ENCODE measurements around the gene EED.
A peak's percentile ranks its signal among the peaks of the same experiment; 100 is the strongest.
"Not testable (repeated sequence)": the region's sequence is repeated elsewhere in the genome, so short reads cannot be mapped to it uniquely, and the experiment has no call there.

EED gene

DNA sequence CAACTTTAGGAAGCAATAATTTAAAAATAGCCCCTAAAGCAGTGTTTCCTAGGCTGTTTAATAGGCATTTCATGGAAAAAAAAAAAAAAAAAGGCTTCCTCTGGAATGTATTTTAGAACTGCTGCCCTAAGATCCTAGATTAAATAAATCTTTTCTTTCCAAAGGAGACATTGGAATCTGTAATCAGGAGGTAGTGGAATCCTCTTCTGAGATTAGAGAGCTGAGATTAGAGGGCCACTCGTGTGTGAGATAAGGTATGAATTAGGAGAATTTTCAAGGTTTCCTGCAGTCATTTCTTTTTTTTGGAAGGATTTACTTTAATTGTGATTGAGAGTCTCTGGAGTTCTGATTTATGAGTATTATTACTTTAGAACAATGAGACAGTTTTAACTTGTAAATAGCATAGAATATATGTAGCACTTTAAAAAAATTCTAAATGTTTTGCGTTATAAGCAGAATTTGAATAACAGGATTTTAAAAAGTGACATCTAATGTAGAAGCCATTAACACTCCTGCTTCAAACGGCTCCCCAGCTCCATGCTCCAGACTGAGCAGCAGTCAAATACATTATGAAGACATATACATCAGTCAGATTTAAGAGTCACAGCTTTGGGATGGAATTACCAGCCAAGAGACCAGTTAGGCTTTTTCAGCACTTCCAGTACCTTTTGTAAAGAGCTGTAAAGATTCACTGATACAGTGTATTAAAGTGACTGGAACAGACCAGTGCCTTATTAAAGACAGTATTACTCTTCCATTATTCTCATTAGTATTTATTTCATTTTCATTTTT is 5.0 kb downstream of the EED start:
- DNase-seq = no peak

DNA sequence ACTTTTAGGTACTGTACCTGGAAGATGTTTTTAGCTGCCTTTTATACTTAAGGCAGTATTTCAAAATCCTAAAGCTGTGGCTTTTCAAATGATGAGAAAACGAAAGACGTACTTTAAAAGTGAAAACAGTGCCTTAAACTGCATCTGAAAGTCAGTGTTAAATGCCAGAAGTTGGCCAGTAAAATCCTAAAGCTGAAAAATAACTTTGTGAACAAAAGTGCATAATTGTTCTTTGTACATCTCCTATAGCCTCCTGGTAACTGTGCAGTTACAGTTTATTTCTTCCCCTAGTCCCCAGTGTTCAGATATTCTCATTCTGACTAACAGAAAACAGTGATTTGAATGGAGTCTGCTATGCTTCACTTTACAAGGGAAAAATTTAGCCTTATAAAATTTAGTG is 6.8 kb downstream of the EED start:
- no peak for DNase-seq

DNA sequence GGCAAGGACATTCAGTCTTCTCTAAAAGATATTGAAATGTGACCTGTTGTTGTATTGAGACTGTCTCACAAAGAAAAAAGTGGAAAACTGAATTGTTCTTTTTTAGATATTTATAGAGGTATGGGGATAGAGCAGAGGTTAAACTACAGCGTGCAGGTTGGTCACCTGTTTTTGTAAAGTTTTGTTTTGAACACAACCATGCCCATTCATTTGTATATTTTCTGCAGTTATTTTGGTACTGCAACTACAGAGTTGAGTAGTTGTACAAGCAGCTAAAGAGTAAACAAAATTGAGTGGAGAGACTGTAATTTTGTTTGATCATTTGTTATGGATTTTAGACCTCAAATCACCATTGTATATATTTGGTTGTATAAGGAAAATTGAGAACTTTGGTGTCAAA is 11.3 kb downstream of the EED start:
- DNase-seq = no peak

DNA sequence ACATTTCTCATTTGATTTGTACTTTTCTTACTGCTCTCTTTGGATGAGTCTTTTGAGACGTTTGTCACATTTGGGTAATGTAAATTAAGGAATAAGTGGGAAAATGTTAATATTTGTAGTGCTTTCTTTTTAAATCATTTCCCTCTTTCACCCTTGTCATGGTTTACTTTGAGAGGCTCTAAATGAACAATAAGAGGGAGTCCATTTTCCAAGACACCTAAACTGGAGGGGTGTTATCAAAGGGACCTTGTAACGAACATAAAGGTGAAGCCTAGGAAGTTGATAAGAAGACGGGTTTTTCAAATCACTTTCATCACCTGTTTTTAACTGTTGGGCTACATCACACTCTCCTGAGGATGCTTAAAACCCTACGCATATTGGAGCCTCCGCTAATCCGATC is 12.1 kb downstream of the EED start:
- DNase-seq = no peak

DNA sequence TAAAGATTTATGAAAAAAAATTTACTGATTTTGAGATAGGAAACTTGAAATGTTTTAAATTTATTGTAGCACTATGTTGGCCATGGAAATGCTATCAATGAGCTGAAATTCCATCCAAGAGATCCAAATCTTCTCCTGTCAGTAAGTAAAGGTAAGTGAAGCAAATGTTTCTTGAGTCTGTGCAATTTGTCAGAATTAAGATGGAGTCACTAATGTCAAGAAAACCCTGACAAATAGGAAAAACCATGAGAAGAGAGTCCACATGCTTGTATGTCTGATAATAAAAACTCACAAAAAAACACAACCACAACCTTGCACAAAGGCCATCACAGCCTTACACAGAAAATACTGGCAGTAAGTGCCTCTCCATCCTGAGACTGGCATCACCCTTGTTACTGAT is 12.9 kb downstream of the EED start:
- DNase-seq = no peak

DNA sequence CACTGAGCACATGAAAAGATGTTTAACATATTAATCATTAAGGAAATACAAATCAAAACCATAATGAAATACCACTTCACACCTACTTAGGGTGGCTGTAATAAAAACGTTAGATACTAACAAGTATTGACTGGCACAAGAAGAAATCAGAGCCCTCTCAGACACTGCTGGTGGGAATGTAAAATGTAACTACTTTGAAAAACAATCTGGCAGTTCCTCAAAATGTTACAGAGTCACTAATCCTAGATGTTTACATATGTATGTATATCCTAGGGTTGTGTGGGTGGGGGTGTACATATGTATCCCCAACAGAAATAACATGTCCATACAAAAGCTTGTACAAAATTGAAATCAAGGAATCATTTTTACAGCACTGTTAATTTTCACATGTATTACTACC is 15.2 kb downstream of the EED start:
- DNase-seq = no peak

DNA sequence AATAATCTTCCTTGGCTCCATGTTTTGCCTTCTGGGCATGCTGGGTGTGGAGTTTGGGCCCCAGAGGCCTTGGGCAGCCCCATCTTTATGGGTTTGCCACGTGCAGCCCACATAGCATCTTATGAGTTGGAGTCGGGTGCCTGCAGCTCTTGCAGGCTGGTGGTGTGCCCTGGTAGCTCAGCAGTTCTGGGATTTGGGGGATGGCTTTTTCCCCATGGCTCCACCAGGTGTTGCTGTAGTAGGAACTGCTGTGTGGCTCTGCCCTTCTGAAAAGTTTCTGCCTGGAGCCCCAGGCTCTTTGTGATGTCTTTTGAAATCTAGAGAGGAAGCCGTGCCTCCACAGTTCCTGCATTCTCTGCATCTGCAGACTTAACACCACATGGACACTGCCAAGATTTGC is 16.8 kb downstream of the EED start:
- DNase-seq = no peak

DNA sequence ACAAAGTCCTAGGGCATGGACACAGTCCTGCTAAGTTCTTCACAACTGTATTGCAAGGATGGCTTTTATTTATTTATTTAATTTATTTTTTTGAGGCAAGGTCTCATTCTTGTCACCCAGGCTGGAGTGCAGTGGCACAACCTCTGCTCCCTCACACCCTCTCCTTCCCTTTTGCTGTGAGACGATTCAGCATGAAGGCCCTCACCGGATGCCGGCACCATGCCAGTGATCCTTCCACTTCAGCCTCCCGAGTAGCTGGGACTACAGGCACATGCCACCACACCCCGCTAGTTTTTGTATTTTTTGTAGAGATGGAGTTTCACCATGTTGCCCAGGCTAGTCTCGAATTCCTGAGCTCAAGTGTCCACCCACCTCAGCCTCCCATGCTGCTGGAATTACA is 17.8 kb downstream of the EED start:
- no peak for DNase-seq

DNA sequence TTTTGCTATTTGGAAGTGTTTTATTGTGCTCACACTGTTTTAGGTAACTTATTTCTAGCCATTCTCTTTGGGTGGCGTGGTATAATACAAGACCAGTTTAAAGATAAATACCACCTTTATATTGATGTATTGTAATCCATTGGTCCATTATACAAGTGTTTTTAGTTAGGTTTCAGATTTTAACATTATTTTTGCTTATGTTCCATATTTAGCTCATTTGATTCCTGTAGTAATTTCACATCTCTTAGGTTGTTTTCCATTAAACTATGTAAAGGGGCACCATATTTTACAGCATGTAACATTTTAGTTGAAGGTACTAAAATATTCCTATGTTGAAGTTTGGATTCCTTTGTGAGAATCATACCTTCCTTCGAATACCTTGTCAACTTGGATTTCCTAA is 20.1 kb downstream of the EED start:
- DNase-seq = no peak

DNA sequence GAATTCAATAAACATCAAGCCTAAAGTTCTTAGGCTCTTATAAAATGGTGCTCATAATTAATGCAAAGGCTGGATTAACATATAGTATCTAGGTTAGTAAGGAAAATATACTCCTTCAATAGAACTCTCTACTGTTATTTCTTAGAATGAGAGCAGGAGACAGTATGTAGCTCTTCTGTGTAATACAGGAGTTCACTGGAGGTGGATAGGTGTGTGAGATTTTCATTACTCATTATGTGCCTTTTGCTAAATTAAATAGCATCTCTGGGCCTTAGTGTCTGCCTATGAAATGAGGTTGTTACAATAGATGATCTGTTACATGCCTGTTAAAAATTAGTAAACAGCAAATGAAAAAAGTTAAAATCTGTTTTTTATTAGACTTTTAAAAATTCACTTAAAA is 20.6 kb downstream of the EED start:
- no peak for DNase-seq

DNA sequence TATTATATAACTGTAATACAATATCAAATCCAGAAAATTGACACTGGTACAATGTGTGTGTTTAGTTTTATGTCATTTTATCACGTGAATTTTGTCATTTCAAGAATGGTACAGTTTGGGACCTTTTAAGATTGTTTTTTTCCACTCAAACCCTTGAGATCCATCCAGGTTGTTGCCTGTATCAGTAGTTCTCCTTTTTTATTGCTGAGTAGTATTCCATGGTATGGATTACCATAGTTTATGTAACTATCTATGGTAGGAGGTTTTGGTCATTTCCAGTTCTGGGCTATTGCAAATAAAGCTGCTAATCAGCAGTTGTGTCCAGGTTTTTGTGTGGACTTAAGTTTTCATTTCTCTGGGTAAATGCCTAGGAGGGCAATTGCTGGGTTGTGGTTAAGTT is 25.1 kb downstream of the EED start:
- no peak for DNase-seq

DNA sequence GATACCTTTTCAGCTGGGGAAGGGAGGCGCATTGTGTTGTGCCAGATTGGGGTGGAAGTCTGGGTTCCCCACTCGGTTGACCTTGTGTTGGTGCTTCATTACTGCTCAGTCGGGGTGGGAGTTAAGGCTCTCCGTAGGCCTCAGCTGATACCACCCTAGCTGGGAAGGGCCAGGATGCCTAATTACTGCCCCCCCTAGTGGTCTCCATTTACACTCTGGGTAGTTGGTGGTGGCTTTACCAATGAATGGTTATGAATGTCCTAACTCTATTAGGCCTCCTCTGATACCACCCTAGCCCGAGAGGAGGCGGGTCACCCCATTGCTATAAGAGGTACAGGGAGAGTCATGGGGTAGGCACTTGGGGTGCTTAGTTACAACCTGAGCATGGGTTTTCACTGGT is 29.9 kb downstream of the EED start:
- no peak for DNase-seq

DNA sequence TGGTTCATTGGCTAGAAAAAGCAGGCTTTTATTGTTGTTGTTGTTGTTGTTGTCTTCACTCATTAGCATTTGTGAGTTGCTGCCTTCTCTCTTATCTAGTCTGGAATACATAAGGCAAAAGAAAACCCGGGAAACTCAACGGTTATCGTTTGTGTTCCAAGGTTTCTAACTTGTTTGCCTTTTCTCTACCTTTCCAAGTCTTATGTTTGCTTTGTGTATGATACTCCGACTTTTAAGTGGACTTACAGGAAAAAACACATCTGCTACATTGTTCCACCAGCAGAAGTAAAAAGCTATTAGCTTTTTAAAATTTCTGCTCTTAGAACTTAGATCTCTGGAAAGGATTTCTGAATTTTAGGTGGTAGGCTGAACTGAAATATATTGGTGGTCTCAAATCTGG is 30.4 kb downstream of the EED start:
- no peak for DNase-seq

DNA sequence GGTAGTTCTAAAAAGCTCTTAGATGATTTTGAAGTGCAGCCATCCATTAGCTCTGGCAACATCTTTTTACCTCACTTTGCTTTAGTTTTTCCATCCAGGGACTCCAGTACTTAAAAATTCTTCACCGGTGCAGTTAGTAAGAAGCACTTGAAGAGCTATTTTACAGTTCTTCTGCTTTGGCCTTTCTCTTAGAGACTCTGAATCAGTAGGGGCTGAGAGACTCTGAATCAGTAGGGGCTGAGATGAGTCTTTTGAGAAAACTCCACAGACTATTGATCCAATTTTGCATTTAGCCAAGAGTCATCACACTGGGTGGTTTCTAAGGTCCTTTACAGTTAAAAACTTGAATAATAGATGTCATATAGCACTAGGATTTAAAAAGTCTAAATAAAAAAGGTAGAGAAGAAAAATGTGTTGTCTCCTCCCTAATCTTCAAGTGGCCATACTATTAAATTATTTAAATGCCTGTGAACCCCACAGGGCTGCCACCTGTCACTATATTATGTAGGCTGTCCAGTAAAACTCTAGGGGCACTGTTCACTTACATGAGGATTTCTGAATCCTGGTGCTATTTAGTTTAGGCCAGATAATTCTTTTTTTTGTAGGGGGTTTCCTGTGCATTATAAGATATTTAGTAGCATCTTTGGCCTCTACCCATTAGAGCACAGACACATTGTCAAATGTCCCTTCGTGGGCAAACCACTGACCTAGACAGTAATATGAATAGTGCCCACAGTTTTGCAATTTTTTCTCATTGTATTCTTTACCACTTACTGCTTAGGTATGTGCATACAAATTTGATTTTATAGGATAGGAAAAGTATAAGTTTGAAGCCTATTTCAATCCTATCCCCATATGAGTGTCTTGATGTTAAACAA is 31.2 kb downstream of the EED start:
- no peak for DNase-seq

DNA sequence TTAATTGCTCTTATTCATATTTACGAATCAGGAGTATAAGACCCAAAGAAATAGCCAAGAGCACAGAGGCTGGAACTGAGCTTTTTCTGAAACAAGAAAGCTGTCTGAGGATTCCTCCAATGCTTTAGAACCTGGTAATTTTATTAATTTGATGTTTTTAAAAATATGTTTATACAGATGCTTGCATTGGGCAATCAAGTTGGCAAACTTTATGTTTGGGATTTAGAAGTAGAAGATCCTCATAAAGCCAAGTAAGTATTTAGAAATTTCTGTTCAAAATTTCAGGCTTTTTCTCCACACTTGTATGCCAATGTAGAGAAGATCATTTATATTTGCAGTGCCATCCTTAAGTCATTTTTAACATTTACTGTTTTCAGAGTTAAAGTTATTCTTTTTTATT is 33.2 kb downstream of the EED start:
- no peak for DNase-seq

DNA sequence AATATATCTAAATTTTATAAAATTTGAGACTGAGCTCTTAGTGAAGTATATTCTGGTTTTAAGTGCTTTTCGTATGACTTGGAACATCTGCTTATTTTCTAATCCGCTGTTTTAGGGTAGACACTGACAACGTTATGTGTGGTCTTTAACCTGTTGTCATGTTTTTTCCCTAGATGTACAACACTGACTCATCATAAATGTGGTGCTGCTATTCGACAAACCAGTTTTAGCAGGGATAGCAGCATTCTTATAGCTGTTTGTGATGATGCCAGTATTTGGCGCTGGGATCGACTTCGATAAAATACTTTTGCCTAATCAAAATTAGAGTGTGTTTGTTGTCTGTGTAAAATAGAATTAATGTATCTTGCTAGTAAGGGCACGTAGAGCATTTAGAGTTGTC is 33.7 kb downstream of the EED start:
- no peak for DNase-seq

DNA sequence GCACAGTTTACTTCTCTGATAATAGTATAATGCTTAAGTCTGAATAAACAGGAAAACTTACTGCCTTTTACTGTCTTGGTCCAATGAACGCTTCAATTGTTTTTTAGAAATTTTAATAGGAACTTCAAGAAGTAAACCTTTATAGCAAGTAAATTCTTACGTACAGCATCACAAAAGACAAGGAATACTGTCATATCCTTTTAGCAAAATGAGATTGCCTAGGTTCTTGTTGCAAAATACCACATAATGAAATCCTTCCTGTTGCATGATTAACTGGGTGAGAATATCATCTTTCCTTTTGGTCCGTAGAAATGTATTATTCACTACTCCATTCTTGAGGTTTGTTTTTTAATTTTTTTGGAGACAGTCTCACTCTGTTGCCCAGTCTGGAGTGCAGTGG is 35.2 kb downstream of the EED start:
- no peak for DNase-seq

DNA sequence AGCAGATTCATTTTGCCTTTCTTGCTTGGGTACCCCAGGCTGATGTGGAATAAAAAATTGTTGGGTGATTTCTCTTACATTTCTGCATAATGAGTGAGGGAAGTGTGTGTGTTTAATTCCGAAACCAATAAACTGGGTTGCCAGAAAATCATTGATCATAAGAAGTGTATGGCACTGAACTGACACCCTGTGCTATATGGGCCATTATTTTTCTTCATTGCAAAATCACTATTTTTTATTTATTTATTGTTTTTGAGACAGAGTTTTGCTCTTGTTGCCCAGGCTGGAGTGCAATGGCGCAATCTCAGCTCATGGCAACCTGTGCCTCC is 42.9 kb downstream of the EED start:
- DNase-seq = no peak

DNA sequence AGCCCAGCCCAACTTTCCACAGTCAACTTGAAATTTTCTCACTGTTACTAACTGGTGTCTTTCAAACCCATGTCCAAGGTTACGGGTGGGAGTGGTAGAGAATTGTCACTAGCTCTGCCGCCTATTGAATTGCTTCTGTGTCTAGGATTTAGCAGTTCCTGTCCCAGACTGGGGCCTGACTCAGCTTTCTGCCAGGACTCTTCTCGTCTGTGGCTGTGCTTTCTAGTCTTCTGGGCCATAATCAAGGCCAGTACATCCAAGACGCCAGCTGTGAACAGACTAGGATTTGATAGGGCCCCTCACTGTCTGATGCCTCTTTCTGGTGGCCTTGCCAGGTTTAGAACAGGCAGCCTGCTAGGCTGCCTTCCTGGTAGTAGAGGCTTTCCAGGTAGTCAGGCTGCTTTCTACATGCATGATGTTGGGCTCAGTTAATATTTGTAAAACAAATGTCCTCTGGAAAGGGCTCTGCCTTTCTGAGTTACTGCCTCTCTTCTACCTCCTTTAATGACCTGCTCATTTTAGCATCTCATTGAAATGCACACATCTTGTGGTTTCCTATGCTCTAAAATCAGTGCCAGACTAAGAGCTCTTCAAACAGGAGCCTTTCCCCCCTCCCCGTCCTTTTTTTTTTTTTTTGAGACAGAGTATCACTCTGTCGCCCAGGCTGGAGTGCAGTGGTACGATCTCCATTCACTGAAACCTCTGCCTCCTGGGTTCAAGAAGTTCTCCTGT is 44.4 kb downstream of the EED start:
- no peak for DNase-seq

DNA sequence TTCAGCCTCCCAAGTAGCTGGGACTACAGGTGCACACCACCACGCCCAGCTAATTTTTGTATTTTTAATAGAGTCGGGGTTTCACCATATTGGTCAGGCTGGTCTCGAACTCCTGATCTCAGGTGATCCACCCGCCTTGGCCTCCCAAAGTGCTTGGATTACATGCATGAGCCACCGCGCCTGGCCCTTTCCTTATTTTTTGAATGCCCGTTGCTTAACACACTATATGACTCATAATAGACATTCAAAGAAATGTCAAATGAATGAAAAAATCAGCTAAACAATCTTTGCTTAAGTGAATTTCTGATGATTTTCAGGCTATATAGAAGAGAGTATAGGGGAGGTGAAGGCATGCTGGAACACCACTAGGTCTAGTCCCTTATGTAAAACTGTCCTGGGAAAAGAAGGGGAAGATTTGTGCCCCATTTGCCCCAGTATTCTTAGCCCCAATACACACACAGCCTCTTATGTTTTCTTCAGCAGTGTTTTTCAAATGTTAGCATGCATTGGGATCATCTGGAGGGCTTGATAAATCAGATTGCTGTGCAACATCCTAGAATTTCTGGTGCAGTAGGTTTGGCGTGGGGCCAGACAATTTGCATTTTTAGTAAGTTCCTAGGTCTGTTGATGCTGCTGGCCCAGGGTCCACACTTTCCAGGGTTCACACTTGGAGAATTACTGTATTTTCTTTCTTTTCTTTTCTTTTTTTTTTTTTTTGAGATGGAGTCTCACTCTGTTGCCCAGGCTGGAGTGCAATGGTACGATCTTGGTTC is 45.1 kb downstream of the EED start:
- DNase-seq = not testable (repeated sequence)

DNA sequence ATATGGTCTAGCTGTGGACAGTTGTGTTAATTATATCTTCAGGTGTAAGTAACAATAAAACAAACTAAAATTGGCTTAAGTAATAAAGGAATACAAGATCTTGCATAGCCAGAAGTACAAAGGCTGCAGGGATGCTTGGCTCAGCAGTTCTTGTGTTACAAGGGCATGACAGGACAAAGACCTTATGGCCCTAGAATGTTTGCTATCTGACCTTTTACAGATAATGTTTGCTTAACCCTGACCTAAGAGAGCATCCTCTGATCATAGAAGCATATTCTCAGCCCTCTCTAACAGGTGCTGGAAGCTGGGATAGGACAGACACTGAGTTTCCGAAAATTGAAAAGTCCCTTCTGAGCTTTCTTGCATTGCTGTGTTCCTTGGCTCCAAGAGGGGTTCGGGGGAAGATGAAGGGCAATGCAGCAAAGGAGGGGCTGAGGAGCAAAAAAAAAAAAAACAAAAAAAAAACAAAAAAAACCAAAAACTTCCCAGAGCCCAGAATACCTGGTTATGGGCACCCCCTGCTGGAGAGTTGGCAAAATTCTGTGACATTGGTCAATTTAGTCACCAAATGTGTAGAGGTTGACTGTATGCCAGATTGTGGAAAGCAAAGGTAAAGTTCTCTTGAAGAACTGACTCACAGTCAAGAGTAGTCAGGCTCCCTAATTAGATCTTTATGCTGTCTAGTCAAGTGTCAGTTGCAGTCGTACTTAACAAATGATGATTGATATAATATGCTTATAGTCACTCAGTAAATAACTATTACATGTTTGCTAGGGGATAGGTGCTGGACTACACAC is 47.1 kb downstream of the EED start:
- DNase-seq = peak; percentile 53 to 69

DNA sequence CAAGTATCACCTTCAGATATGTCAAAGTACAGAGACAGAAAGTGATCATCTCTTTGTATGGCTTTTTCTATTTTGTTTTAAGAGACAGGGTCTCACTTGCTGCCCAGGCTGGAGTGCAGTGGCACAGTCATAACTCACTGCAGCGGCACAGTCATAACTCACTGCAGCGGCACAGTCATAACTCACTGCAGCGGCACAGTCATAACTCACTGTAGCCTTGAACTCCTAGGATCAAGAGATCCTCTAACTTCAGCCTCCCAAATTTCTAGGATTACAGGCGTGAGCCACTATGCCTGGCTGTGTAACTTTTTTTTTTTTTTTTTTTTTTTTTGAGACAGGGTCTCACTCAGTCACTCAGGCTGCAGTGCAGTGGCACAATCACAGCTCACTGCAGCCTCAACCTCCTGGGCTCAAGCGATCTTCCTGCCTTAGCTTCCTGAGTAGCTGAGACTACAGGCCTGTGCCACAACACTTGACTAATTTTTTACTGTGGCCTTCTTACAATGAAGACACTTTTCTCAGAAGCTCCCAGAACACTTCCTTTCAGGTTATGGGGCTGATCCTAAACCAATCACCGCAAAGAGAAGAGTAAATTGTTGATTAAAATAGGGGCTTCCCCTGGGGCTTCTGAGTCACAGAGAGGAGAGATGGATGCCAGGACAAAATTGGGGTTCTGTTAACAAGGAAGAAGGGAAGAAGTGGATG is 48.5 kb downstream of the EED start:
- peak in 1 of 2 donors; percentile 25 for DNase-seq
